Panc1 (cell line): Measurements from ENCODE around the gene EHD1.

Source experiments
- CTCF ChIP-seq: fragments of 450-650 bp; IDR thresholded peaks from 2 replicates; pipeline ENCODE4 v1.5.1; 2017; ENCODE audit warnings: mild to moderate bottlenecking
- POLR2AphosphoS5 ChIP-seq: IDR thresholded peaks from 2 replicates; pipeline ENCODE4 v1.6.1; 2012; ENCODE audit warnings: mild to moderate bottlenecking, low read depth, low read length, moderate library complexity
- REST ChIP-seq, 2 experiments: IDR thresholded peaks; 2 replicates each; pipeline ENCODE4 v1.6.1; 2011 to 2012; ENCODE audit warnings: low read depth in 2 of 2, control low read depth in 1 of 2, low read length in 1 of 2, mild to moderate bottlenecking in 1 of 2, moderate library complexity in 1 of 2; ENCODE audit not compliant: insufficient read depth in 1 of 2
- SIN3A ChIP-seq: IDR thresholded peaks from 2 replicates; pipeline ENCODE4 v1.6.1; 2012; ENCODE audit warnings: low read depth, mild to moderate bottlenecking, low read length, moderate library complexity, borderline replicate concordance; ENCODE audit not compliant: insufficient read depth
- TCF7L2 ChIP-seq: IDR thresholded peaks from 2 replicates; pipeline ENCODE4 v1.6.1; 2011; ENCODE audit warnings: mild to moderate bottlenecking, low read depth, low read length, inconsistent platforms

- TF ChIP-seq CTCF (no peak; the same call in 1 of the 2 replicates), POLR2AphosphoS5 (peak; percentile 68), SIN3A (0 out of 2 replicates have a peak, but pooled peaks have one; percentile 11), REST (IDR thresholded peaks at IDR 0.05; ENCODE audit: insufficient read depth in 1 of 2, low read depth in 2 of 2, low read length in 1 of 2) (no peak), TCF7L2 (peak; percentile 66; the same call in 1 of the 2 replicates)
Measured at GRCh38 chr11:64803158-64803845, 75.1 kb downstream of the EHD1 start, which contains the start of gene MAP4K2.
